Measurements from ENCODE around the gene SFXN5. TPM values are rescaled to one million over a fixed set of nuclear protein-coding genes. Genes with fewer than 3 reads are reported as not detected.
A peak's percentile ranks its signal among the peaks of the same experiment; 100 is the strongest.

The SFXN5 gene
- polyA plus RNA-seq, 3 donors = 5.9 to 28.6 (median 9.5) TPM

DNA sequence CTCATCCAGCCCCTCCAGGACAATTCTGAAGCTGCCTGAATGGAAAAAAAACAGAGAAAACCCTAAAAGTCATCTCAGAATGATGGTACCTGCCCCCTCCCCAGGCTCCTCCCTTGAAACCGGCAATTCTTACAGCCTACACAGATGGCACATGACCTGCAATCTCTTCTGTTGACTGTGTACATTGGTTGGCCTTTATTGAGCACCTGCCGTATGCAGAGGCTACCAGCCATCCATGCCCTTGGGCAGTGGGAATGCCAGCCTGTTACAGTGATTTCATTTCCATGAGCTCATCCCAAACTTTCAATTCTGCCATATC lies 97.1 kb downstream of the SFXN5 start:
- Mint-ChIP-seq H3K9me3 (peaks cover 0 to 4% (median 0%) of the 10 kb centered on the region in 7 donors), H3K4me3 (no peak overlapping the region), H3K27me3 (ENCODE audit: low read depth in 3 of 3) (peaks cover 0 to 3% (median 0%) of the 10 kb centered on the region in 3 donors), H3K36me3 (peaks cover 45 to 80% of the 10 kb centered on the region in 2 donors), H3K27ac (peak overlapping the region in 1 of 7 donors; percentile 4), H3K4me1 (peaks cover 29% of the 10 kb centered on the region)
- Histone ChIP-seq H3K9me3 (replicated peaks in 1 of 2; ENCODE audit: control insufficient read depth in 1 of 2, insufficient read depth in 1 of 2, low read length in 2 of 2) (no peaks in the 10 kb centered on the region), H2AFZ (ENCODE audit: insufficient read depth, low read depth, low read length, poor library complexity, severe bottlenecking) (no peak overlapping the region), H3K4me2 (replicated peaks; ENCODE audit: extremely low read depth, low read length, poor library complexity, severe bottlenecking) (no peak overlapping the region), H3K27me3 (ENCODE audit: control insufficient read depth in 2 of 2, insufficient read depth in 2 of 2, low read length in 2 of 2) (no peaks in the 10 kb centered on the region), H3K79me2 (ENCODE audit: insufficient read depth, low read length) (no peaks in the 10 kb centered on the region), H3K4me3 (replicated peaks in 1 of 3; ENCODE audit: low read depth in 2 of 3, low read length in 3 of 3) (no peak overlapping the region), H3K9ac (ENCODE audit: insufficient read depth, low read length, poor library complexity, severe bottlenecking) (no peak overlapping the region), H3K27ac (ENCODE audit: low read depth in 1 of 2, low read length in 2 of 2) (no peak overlapping the region), H3K4me1 (ENCODE audit: control insufficient read depth in 1 of 2, insufficient read depth in 2 of 2, low read length in 2 of 2) (peaks cover 16 to 19% of the 10 kb centered on the region in 2 donors), H3K36me3 (replicated peaks in 1 of 2; ENCODE audit: control insufficient read depth in 1 of 2, insufficient read depth in 2 of 2, low read length in 2 of 2) (peaks cover 10 to 65% of the 10 kb centered on the region in 2 donors), H4K20me1 (ENCODE audit: insufficient read depth, low read length) (peaks cover 15% of the 10 kb centered on the region)
- DNase-seq = no peak
- 100% methylated on average over 1 of the region's 2 CpGs for WGBS (ENCODE audit: insufficient coverage)
- TF ChIP-seq, protein P1, sequence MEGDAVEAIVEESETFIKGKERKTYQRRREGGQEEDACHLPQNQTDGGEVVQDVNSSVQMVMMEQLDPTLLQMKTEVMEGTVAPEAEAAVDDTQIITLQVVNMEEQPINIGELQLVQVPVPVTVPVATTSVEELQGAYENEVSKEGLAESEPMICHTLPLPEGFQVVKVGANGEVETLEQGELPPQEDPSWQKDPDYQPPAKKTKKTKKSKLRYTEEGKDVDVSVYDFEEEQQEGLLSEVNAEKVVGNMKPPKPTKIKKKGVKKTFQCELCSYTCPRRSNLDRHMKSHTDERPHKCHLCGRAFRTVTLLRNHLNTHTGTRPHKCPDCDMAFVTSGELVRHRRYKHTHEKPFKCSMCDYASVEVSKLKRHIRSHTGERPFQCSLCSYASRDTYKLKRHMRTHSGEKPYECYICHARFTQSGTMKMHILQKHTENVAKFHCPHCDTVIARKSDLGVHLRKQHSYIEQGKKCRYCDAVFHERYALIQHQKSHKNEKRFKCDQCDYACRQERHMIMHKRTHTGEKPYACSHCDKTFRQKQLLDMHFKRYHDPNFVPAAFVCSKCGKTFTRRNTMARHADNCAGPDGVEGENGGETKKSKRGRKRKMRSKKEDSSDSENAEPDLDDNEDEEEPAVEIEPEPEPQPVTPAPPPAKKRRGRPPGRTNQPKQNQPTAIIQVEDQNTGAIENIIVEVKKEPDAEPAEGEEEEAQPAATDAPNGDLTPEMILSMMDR (IDR thresholded peaks at IDR 0.05) = no peak
- intact Hi-C loops (cut with micrococcal nuclease) = no loop called here

DNA sequence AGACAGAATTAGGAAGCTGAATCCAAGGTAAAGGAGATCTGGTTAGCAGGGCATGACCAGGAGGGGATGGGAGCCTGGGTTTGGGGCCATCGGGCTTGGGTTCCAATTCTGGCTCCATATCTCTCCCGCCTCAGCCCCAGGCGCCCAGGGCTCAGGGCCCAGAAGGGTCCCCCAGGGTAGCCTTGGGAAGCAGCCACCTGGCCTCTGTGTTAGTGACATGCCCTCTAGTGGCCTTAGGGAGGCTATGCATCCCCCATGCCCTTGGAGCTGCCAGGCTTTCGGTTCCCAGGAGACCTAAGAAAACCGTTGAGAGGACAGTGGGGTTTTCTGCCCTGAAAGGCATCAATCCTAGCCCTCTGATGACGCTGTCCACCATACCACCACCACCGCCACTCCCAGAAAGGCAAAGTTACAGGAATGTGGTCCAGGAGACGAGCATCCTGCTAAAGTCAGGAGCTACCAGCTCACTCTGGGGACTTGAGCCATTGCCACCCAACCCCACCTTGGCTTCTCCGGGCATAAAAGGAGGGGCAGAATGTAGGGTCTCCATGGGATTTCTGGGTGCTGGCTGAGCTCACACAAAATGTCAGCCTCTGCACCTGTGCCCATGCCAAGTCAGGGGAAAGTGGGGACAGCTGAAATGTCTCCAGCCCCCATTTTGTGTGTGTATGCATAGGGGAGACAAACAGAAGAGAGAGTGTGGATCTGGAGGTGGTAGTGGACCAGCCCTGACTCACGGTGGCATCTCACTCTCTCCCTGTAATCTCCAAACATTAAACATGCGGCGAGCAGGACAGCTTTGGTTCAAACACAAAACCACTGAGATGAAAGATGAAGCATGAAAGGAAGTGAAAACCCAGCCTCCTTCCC lies 97.7 kb downstream of the SFXN5 start:
- no peaks in the 10 kb centered on the region for H3K9me3 ChIP-seq (replicated peaks in 1 of 2; ENCODE audit: control insufficient read depth in 1 of 2, insufficient read depth in 1 of 2, low read length in 2 of 2)
- H3K9me3 Mint-ChIP-seq = peaks cover 0 to 4% (median 0%) of the 10 kb centered on the region in 7 donors
- peaks cover 10 to 69% of the 10 kb centered on the region in 2 donors for H3K36me3 ChIP-seq (replicated peaks in 1 of 2; ENCODE audit: control insufficient read depth in 1 of 2, insufficient read depth in 2 of 2, low read length in 2 of 2)
- no peak overlapping the region for H3K9ac ChIP-seq (ENCODE audit: insufficient read depth, low read length, poor library complexity, severe bottlenecking)
- H3K27ac ChIP-seq (ENCODE audit: low read depth in 1 of 2, low read length in 2 of 2) = no peak overlapping the region
- peak; percentile 23 to 48 (median 46) for DNase-seq
- H3K27me3 Mint-ChIP-seq (ENCODE audit: low read depth in 3 of 3) = peaks cover 0 to 3% (median 0%) of the 10 kb centered on the region in 3 donors
- peak overlapping the region in 1 of 7 donors; percentile 41 for H3K27ac Mint-ChIP-seq
- H3K27me3 ChIP-seq (ENCODE audit: control insufficient read depth in 2 of 2, insufficient read depth in 2 of 2, low read length in 2 of 2) = no peaks in the 10 kb centered on the region
- no peaks in the 10 kb centered on the region for H3K79me2 ChIP-seq (ENCODE audit: insufficient read depth, low read length)
- H3K4me3 Mint-ChIP-seq = no peak overlapping the region
- TF ChIP-seq, protein P1 (IDR thresholded peaks at IDR 0.05) = peak; percentile 89
- WGBS (ENCODE audit: insufficient coverage) = 82% methylated on average over 6 of the region's 12 CpGs
- intact Hi-C loops (cut with micrococcal nuclease) = no loop called here
- peaks cover 23% of the 10 kb centered on the region for H3K4me1 Mint-ChIP-seq
- H3K4me2 ChIP-seq (replicated peaks; ENCODE audit: extremely low read depth, low read length, poor library complexity, severe bottlenecking) = no peak overlapping the region
- H3K4me3 ChIP-seq (replicated peaks in 1 of 3; ENCODE audit: low read depth in 2 of 3, low read length in 3 of 3) = no peak overlapping the region
- H2AFZ ChIP-seq (ENCODE audit: insufficient read depth, low read depth, low read length, poor library complexity, severe bottlenecking) = no peak overlapping the region
- peaks cover 15% of the 10 kb centered on the region for H4K20me1 ChIP-seq (ENCODE audit: insufficient read depth, low read length)
- peaks cover 47 to 86% of the 10 kb centered on the region in 2 donors for H3K36me3 Mint-ChIP-seq
- H3K4me1 ChIP-seq (ENCODE audit: control insufficient read depth in 1 of 2, insufficient read depth in 2 of 2, low read length in 2 of 2) = peaks cover 10 to 13% of the 10 kb centered on the region in 2 donors
